ENCODE data around the gene TMPRSS3.

DNA sequence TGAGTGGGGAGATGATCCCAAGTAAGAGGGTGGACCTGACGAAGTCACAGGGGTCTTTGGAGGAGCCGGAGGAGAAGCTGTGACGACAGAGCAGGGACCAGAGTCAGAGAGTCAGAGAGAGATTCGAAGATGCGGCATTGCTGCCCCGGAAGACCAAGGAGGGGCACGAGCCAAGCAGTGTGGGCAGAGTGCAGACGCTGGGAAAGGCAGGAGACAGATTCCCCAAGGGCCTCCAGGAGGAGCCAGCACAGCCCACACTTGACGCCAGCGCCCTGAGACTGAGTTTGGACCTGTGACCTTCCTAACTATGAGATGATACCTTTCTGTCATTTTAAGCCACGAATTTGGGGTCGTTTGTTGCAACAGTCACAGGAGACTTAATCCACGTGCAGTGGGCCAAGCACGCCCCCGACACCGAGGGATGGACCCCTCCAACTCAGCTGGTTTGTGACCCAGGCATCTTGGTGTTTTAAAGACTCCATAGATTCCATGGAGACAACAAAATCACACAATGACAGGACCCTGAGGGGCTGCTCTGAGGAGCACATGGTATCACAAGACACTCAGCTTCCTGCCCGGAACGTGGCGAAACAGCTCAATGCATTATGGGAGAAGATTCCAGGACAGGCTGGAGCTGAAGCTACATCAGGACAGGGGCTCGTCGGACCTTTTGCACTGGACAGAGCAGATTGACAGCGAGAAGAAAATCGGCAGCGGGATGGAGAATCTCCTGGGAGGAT is 18.5 kb downstream of the TMPRSS3 start:
- no peak for TF ChIP-seq POU2F2 (IDR thresholded peaks at IDR 0.05; ENCODE audit: low read depth, low read length)
- peak; percentile 28; the same call in 1 of the 2 replicates for TF ChIP-seq POLR2AphosphoS5 (IDR thresholded peaks at IDR 0.05; ENCODE audit: low read depth, low read length)
- TF ChIP-seq POLR2A (IDR thresholded peaks at IDR 0.05; ENCODE audit: low read depth, low read length) = 0 out of 2 replicates have a peak, but pooled peaks have one; percentile 12
- TF ChIP-seq PAX5 (IDR thresholded peaks at IDR 0.05; ENCODE audit: insufficient read depth, low read length, severe bottlenecking) = no peak
